Naive thymus-derived CD8-positive, alpha-beta T cell (primary cell): ENCODE results near the gene GJD3. TPM values are rescaled to one million over a fixed set of nuclear protein-coding genes. Genes with fewer than 3 reads are reported as not detected.

Experiments
- ATAC-seq, 2 donors: fragments of 150-1000 bp; cut with Tn5 transposase in 1 of 2; sonication (Bioruptor Pico), chemical (Tn5 transposase) in 1 of 2; 1 replicate in 1 of 2; 2 replicates in 1 of 2; pipeline ENCODE4 v1.10.0; 2021; ENCODE audit warnings: mild to moderate bottlenecking in 2 of 2, moderate library complexity in 2 of 2
- POLR2A ChIA-PET: fragments of 350-600 bp; sonication (Branson Sonifier 250); formaldehyde crosslinking; loops from one replicate; lab custom pipeline; 2021; ENCODE audit warnings: antibody characterized with exemption; lab: Charles Lee
- DNase-seq, 10 donors: peaks; one replicate each; pipeline versions ENCODE4 v3.0.0 to v3.0.0-alpha.2; 2020 to 2022
- H3K27ac Mint-ChIP-seq, 10 donors: one replicate each; pipeline ENCODE4 v1.8.0; 2020 to 2022; ENCODE audit warnings: mild to moderate bottlenecking in 10 of 10, mixed read lengths in 10 of 10, moderate library complexity in 4 of 10, inconsistent platforms in 1 of 10
- H3K27me3 Mint-ChIP-seq, 5 donors: one replicate each; pipeline ENCODE4 v1.8.0; 2021 to 2022; ENCODE audit warnings: mixed read lengths in 5 of 5
- H3K36me3 Mint-ChIP-seq, 3 donors: one replicate each; pipeline ENCODE4 v1.8.0; 2020 to 2022; ENCODE audit warnings: mixed read lengths in 3 of 3, mild to moderate bottlenecking in 2 of 3, inconsistent platforms in 1 of 3
- H3K4me1 Mint-ChIP-seq, 4 donors: one replicate each; pipeline ENCODE4 v1.8.0; 2021 to 2022; ENCODE audit warnings: mixed read lengths in 4 of 4
- H3K4me3 Mint-ChIP-seq, 10 donors: one replicate each; pipeline ENCODE4 v1.8.0; 2020 to 2022; ENCODE audit warnings: mild to moderate bottlenecking in 10 of 10, mixed read lengths in 10 of 10, moderate library complexity in 6 of 10, inconsistent platforms in 1 of 10
- H3K9me3 Mint-ChIP-seq, 9 donors: one replicate each; pipeline ENCODE4 v1.8.0; 2020 to 2022; ENCODE audit warnings: mixed read lengths in 9 of 9, mild to moderate bottlenecking in 3 of 9, inconsistent platforms in 1 of 9, moderate library complexity in 1 of 9
- polyA plus RNA-seq, 3 donors: library from polyadenylated mRNA; unstranded; fragments of 300-500 nt; fragmentation: Illumina TruSeq; gene quantifications; one replicate each; pipeline ENCODE4 v1.2.3, GENCODE V29; 2021
- total RNA-seq, 8 experiments: library from RNA in 2 of 8; stranded (reverse) in 2 of 8; gene quantifications; one replicate each; pipeline ENCODE4 v1.2.3 and lab custom pipeline; 2021 to 2026

GJD3 gene
- total and polyA plus RNA-seq, 5 experiments from 2014 or later = not detected

- peaks cover 0 to 6% (median 0%) of the 10 kb centered on the region in 5 donors for H3K27me3 Mint-ChIP-seq
- POLR2A ChIA-PET = interaction anchor here (0.5 to 28.1 kb wide), 18 partner anchors 3 to 1366 kb away, joined by 3 to 458 read pairs (median 6); partner anchors contain the start of genes EIF1, KRTAP4-12, NR1D1 and RARA
These were observed 40.9 kb downstream of the GJD3 start for GRCh38 chr17:40323391-40324381.

DNA sequence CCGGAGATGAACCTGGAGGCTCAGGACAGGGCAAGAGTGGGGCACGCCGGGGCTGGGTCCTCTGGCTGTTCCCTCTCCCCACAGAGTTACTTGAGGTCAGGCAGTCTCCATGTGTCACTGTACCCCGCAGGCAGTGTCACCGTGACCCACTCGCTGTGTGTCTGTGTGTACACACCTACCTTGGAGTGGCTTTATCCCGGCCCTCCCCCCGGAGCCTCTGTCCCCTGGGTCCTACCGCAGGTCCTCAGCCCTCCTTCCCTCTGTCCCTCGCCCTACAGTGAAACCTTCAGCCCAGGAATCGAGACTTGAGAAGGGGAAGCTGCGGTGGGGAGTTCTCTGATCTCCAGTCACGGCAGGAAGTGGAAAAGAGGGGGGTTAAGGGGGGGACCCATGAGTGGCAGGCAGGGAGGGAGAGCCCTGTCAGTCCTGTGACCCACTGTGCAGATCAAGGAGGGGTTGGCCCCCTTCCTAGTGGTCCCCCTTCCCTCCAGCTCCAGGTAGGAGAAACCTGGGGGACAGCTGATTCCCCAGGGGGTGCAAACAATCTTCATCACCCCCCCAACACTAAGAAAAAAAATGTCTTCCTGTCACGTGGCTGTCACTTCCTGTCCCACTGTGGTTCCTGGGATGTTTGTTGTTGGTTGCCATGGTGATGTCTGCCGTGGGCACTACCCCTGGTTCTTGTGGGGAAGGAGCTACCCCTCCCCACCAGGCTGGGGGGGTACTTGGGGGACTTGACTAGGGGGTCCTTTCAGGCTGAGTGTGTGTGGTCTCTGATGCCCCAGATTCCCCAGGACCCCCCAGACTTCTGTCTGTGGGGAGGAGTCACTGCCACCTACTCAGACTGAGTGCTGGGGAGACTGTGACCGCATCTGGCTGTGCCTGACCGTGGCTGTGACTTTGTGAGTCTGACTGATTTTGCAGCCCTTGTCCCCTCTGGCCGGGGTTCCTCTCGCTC lies 41.9 kb downstream of the GJD3 start:
- Mint-ChIP-seq H3K4me3 (peak overlapping the region; percentile 83 to 97 (median 96)), H3K36me3 (peaks cover 0 to 2% (median 0%) of the 10 kb centered on the region in 3 donors), H3K4me1 (peaks cover 60 to 96% (median 89%) of the 10 kb centered on the region in 4 donors), H3K27ac (peak overlapping the region; percentile 98 to 100 (median 100)), H3K27me3 (peaks cover 0 to 6% (median 0%) of the 10 kb centered on the region in 5 donors), H3K9me3 (peaks cover 0 to 5% (median 0%) of the 10 kb centered on the region in 9 donors)
- DNase-seq (peak; percentile 74 to 100 (median 97)), ATAC-seq (peak; percentile 31 to 40)
- POLR2A ChIA-PET = interaction anchor here (0.5 to 28.1 kb wide), 19 partner anchors 4 to 1955 kb away, joined by 3 to 458 read pairs (median 5); partner anchors contain the start of genes EIF1, NR1D1 and RARA

More at GRCh38 chr17:40323391-40324381, 40.9 kb downstream of the GJD3 start:
- peaks cover 0 to 2% (median 0%) of the 10 kb centered on the region in 3 donors for H3K36me3 Mint-ChIP-seq
- peaks cover 0 to 5% (median 0%) of the 10 kb centered on the region in 9 donors for H3K9me3 Mint-ChIP-seq
- peak overlapping the region; percentile 83 to 97 (median 96) for H3K4me3 Mint-ChIP-seq
- peak overlapping the region; percentile 98 to 100 (median 100) for H3K27ac Mint-ChIP-seq
- ATAC-seq = peak; percentile 43 to 61
- peaks cover 62 to 97% (median 94%) of the 10 kb centered on the region in 4 donors for H3K4me1 Mint-ChIP-seq
- DNase-seq = peak; percentile 64 to 94 (median 88)

DNA sequence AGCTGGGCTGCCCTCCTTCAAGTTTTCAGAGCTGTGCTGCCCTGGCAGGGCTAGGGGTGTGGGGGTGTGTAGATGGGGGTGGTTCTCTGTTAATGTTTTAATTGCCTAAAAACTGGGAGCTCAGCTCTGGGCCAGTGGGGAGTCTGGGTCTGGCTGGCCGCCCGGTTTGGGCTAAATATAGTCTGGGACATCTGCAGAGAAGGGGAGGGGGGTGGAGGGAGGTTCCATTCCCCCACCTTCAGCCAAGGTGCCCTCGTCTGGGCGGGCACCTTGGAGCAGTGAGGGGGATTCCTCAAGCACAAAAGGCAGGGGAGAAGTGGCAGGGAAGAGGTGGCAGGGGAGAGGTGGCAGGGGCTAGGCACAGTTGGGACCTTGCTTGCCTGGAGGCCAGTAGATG lies 42.6 kb downstream of the GJD3 start:
- POLR2A ChIA-PET = interaction anchor here (0.6 to 28.1 kb wide), 13 partner anchors 4 to 1265 kb away, joined by 3 to 458 read pairs (median 9); partner anchors contain the start of gene RARA
- H3K4me1 Mint-ChIP-seq = peaks cover 55 to 91% (median 89%) of the 10 kb centered on the region in 4 donors
- ATAC-seq = peak in 1 of 2 donors; percentile 0

GRCh38 chr17:40321524-40321929 lies 43.0 kb downstream of the GJD3 start:
- H3K4me1 Mint-ChIP-seq = peaks cover 54 to 89% (median 86%) of the 10 kb centered on the region in 4 donors
- H3K27me3 Mint-ChIP-seq = peaks cover 0 to 6% (median 0%) of the 10 kb centered on the region in 5 donors
- peaks cover 0 to 5% (median 0%) of the 10 kb centered on the region in 9 donors for H3K9me3 Mint-ChIP-seq
- peak overlapping the region; percentile 98 to 100 (median 100) for H3K27ac Mint-ChIP-seq
- H3K4me3 Mint-ChIP-seq = peak overlapping the region; percentile 83 to 97 (median 96)
- DNase-seq (peak in 2 of 10 donors; percentile 19 to 63), ATAC-seq (no peak)
- POLR2A ChIA-PET = interaction anchor here (0.6 to 28.1 kb wide), 10 partner anchors 5 to 1264 kb away, joined by 4 to 458 read pairs (median 12); partner anchors contain the start of gene RARA
- peaks cover 0 to 2% (median 0%) of the 10 kb centered on the region in 3 donors for H3K36me3 Mint-ChIP-seq

More for the DNA sequence above, 42.6 kb downstream of the GJD3 start:
- Mint-ChIP-seq H3K36me3 (peaks cover 0 to 2% (median 0%) of the 10 kb centered on the region in 3 donors), H3K27me3 (peaks cover 0 to 6% (median 0%) of the 10 kb centered on the region in 5 donors), H3K9me3 (peaks cover 0 to 5% (median 0%) of the 10 kb centered on the region in 9 donors), H3K27ac (peak overlapping the region; percentile 98 to 100 (median 100)), H3K4me3 (peak overlapping the region; percentile 83 to 97 (median 96))
- peak in 4 of 10 donors; percentile 54 to 69 (median 64) for DNase-seq

DNA sequence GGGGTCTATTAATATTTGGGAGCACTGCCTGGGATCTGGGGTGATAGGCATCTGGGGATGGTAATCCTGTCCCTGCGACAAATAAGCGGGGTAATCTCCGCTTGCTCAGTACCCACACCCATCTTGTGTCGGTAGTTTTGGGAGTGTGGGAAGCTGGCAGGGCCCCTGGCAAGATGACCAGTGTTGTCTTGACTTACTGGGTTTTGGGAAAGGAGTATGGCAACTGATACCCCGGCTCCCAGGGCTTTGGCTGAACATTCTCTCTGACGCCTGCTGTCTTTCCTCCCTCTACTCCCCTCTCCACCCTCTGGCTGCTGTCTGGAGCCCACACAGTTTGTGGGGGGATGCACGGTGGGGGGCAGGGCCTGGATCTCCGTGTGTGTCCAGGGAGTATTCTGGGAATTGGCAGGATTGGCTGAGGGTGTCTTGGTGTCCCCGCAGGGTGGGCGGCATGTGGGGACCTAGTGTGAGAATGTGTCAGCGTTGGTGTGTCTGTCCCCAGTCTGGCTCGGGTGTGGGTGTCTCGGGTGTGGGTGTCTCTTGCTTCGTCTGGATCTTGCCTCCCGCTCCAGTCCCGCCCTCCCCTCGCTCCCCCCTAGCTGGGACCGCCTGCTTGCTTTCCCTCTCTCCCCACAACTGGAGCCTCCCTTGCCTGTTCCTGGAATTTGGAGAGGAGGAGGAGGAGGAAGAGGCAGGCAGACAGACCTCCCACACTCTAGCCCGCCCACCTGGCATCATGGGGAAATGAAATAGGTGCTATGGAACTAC lies 43.6 kb downstream of the GJD3 start:
- Mint-ChIP-seq H3K27ac (peak overlapping the region; percentile 98 to 100 (median 100)), H3K4me3 (peak overlapping the region; percentile 83 to 97 (median 96)), H3K27me3 (peaks cover 0 to 6% (median 0%) of the 10 kb centered on the region in 5 donors), H3K36me3 (peaks cover 0 to 2% (median 0%) of the 10 kb centered on the region in 3 donors), H3K9me3 (peaks cover 0 to 5% (median 0%) of the 10 kb centered on the region in 9 donors), H3K4me1 (peaks cover 54 to 89% (median 83%) of the 10 kb centered on the region in 4 donors)
- POLR2A ChIA-PET = interaction anchor here (1.0 to 28.1 kb wide), 9 partner anchors 5 to 283 kb away, joined by 4 to 458 read pairs (median 14); partner anchors contain the start of genes CCR7 and RARA
- ATAC-seq (no peak), DNase-seq (peak in 4 of 10 donors; percentile 34 to 68 (median 43))

- peak; percentile 72 to 92 (median 78) for DNase-seq
These were observed 44.6 kb downstream of the GJD3 start for GRCh38 chr17:40319651-40320540.

DNA sequence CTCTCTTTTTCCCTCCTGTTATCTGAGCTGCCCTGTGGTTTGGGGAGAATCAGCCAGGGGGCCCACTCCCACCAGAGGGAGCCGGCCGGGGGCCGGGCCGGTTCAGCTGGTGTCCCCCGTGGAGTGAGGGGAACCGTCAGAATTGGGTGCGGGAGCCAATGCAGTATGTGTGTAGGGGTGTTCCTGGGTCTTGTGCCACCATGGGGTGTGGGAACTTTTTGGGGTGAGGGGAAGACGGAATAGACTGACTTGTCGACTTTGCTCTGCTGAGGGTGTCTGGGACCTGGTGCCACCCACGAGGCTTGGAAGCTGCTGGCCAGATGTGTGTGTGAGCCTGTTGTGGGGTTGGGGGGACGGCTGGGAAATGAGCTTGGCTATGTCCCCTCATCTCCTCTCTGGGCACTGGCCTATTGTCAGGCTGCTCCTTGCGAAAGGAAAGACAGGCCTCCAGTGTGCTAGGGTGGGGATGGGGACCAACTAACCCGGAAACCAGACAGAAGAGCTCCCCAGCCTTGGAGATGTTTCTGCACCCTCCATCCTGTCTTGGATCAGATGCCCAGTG lies 45.6 kb downstream of the GJD3 start:
- Mint-ChIP-seq H3K4me3 (peak overlapping the region; percentile 83 to 97 (median 96)), H3K36me3 (peaks cover 0 to 2% (median 0%) of the 10 kb centered on the region in 3 donors), H3K27me3 (peaks cover 0 to 6% (median 0%) of the 10 kb centered on the region in 5 donors), H3K4me1 (peaks cover 53 to 86% (median 73%) of the 10 kb centered on the region in 4 donors), H3K9me3 (peaks cover 0 to 5% (median 0%) of the 10 kb centered on the region in 9 donors), H3K27ac (peak overlapping the region; percentile 98 to 100 (median 100))
- DNase-seq (peak in 3 of 10 donors; percentile 16 to 64 (median 52)), ATAC-seq (no peak)
- POLR2A ChIA-PET = interaction anchor here (0.6 to 28.1 kb wide), 14 partner anchors 6 to 285 kb away, joined by 3 to 458 read pairs (median 8); partner anchors contain the start of genes CCR7 and RARA

More at GRCh38 chr17:40319651-40320540, 44.6 kb downstream of the GJD3 start:
- POLR2A ChIA-PET = interaction anchor here (0.6 to 28.1 kb wide), 13 partner anchors 6 to 294 kb away, joined by 3 to 458 read pairs (median 8); partner anchors contain the start of genes CCR7 and RARA
- peaks cover 0 to 2% (median 0%) of the 10 kb centered on the region in 3 donors for H3K36me3 Mint-ChIP-seq
- H3K27me3 Mint-ChIP-seq = peaks cover 0 to 6% (median 0%) of the 10 kb centered on the region in 5 donors
- H3K27ac Mint-ChIP-seq = peak overlapping the region; percentile 98 to 100 (median 100)
- peaks cover 0 to 5% (median 0%) of the 10 kb centered on the region in 9 donors for H3K9me3 Mint-ChIP-seq
- H3K4me1 Mint-ChIP-seq = peaks cover 50 to 88% (median 78%) of the 10 kb centered on the region in 4 donors
- peak in 1 of 2 donors; percentile 8 for ATAC-seq
- H3K4me3 Mint-ChIP-seq = peak overlapping the region; percentile 83 to 97 (median 96)

GRCh38 chr17:40317880-40318829 lies 46.4 kb downstream of the GJD3 start:
- ATAC-seq = peak; percentile 53 to 64
- POLR2A ChIA-PET = interaction anchor here (0.5 to 28.1 kb wide), 18 partner anchors 6 to 285 kb away, joined by 3 to 458 read pairs (median 6); partner anchors contain the start of genes RARA and TOP2A
- Mint-ChIP-seq H3K27me3 (peaks cover 0 to 6% (median 0%) of the 10 kb centered on the region in 5 donors), H3K4me1 (peaks cover 52 to 79% (median 65%) of the 10 kb centered on the region in 4 donors), H3K4me3 (peak overlapping the region; percentile 83 to 97 (median 96)), H3K36me3 (peaks cover 0 to 2% (median 0%) of the 10 kb centered on the region in 3 donors), H3K9me3 (peaks cover 0 to 5% (median 0%) of the 10 kb centered on the region in 9 donors), H3K27ac (peak overlapping the region; percentile 98 to 100 (median 100))
- DNase-seq = peak; percentile 85 to 94 (median 89)
